Measurements from ENCODE around the gene KNOP1.

KNOP1 gene
- total RNA-seq: 2.6 to 29.8 (median 13.0) reads per million in 17 experiments

GRCh38 chr16:19717741-19718623 is at the start of gene KNOP1, which contains the start of gene IQCK:
Gene KNOP1, minus strand, starts transcription at chr16:19718227. Its CDS starts 3,192 bp downstream, at chr16:19715035.
Gene IQCK, plus strand, starts transcription at chr16:19718271. Its CDS starts 36 bp downstream, at chr16:19718307.
- DNase-seq: peak; percentile 91 to 97 (median 96)

- no peak for DNase-seq
Observed at GRCh38 chr16:19767497-19767896, 49.5 kb upstream of the KNOP1 start.

GRCh38 chr16:19766988-19767387 is 49.0 kb upstream of the KNOP1 start:
- no peak for DNase-seq

- peak in 1 of 4 experiments; percentile 3 for DNase-seq
Observed at GRCh38 chr16:19766554-19766884, 48.5 kb upstream of the KNOP1 start.

GRCh38 chr16:19765860-19766553 is 48.0 kb upstream of the KNOP1 start:
- peak; percentile 68 to 87 (median 78) for DNase-seq

- no peak for DNase-seq
Observed at GRCh38 chr16:19760356-19761060, 42.5 kb upstream of the KNOP1 start.

GRCh38 chr16:19757762-19758595 is 40.0 kb upstream of the KNOP1 start:
- peak in 3 of 4 experiments; percentile 4 to 23 (median 14) for DNase-seq

- DNase-seq: no peak
Observed at GRCh38 chr16:19757026-19757425, 39.0 kb upstream of the KNOP1 start.

GRCh38 chr16:19755268-19755667 is 37.2 kb upstream of the KNOP1 start:
- no peak for DNase-seq

- no peak for DNase-seq
Observed at GRCh38 chr16:19754644-19755036, 36.6 kb upstream of the KNOP1 start.

- DNase-seq: no peak
Observed at GRCh38 chr16:19753815-19754643, 36.0 kb upstream of the KNOP1 start.

- no peak for DNase-seq
Observed at GRCh38 chr16:19751478-19752385, 33.7 kb upstream of the KNOP1 start.

GRCh38 chr16:19749571-19750080 is 31.6 kb upstream of the KNOP1 start:
- peak in 2 of 4 experiments; percentile 13 to 34 for DNase-seq

- no peak for DNase-seq
Observed at GRCh38 chr16:19748389-19749168, 30.6 kb upstream of the KNOP1 start.

GRCh38 chr16:19746561-19746960 is 28.5 kb upstream of the KNOP1 start:
- DNase-seq: no peak

- DNase-seq: no peak
Observed at GRCh38 chr16:19745286-19746010, 27.4 kb upstream of the KNOP1 start.

- DNase-seq: no peak
Observed at GRCh38 chr16:19744670-19745069, 26.6 kb upstream of the KNOP1 start.

GRCh38 chr16:19743816-19744159 is 25.8 kb upstream of the KNOP1 start:
- no peak for DNase-seq

All from suppressor macrophage (primary cell).